PC-9 (cell line): ENCODE results near the gene TCF4. TPM values are rescaled to one million over a fixed set of nuclear protein-coding genes. Genes with fewer than 3 reads are reported as not detected.

ENCODE experiments used
- BruUV-seq: library from RNA; stranded (reverse); fragments of 400-500 nt; replicated peaks from 2 replicates; lab custom pipeline; 2021; lab: Mats Ljungman, UMichigan
- CTCF ChIA-PET: fragments of 300-600 bp; sonication (Branson Sonifier 250); formaldehyde crosslinking; loops from one replicate; lab custom pipeline; 2022; ENCODE audit warnings: antibody characterized with exemption; lab: Charles Lee
- POLR2A ChIA-PET: fragments of 300-600 bp; sonication (Branson Sonifier 250); formaldehyde crosslinking; loops from one replicate; lab custom pipeline; 2022; ENCODE audit warnings: antibody characterized with exemption; ENCODE audit not compliant: unreplicated experiment; lab: Charles Lee
- DNase-seq, 2 experiments: peaks; one replicate each; pipeline versions ENCODE4 v3.0.0 to v3.0.0-alpha.2; 2015 to 2022; ENCODE audit warnings: mixed read lengths in 1 of 2
- H2AFZ ChIP-seq: fragments of 200-600 bp; sonication (generic); 2 replicates; pipeline ENCODE4 v1.8.1; 2017; ENCODE audit warnings: antibody characterized with exemption
- H3F3A ChIP-seq: fragments of 200-600 bp; sonication (generic); 2 replicates; pipeline ENCODE4 v1.8.1; 2017; ENCODE audit warnings: antibody characterized with exemption, mild to moderate bottlenecking, low read depth; ENCODE audit not compliant: insufficient read depth
- H3K27ac ChIP-seq: fragments of 200-600 bp; sonication (generic); 2 replicates; pipeline ENCODE4 v1.6.1; 2016; ENCODE audit warnings: mixed run types
- H3K27me3 ChIP-seq: fragments of 200-600 bp; sonication (generic); 2 replicates; pipeline ENCODE4 v1.6.1; 2016; ENCODE audit warnings: low read depth, mixed run types; ENCODE audit not compliant: insufficient read depth
- H3K36me3 ChIP-seq: fragments of 200-600 bp; sonication (generic); 2 replicates; pipeline ENCODE4 v1.6.1; 2016; ENCODE audit warnings: low read depth, mixed run types
- H3K4me1 ChIP-seq: fragments of 200-600 bp; sonication (generic); replicated peaks from 2 replicates; pipeline ENCODE4 v1.6.1; 2016; ENCODE audit warnings: mixed run types; ENCODE audit not compliant: insufficient read depth
- H3K4me2 ChIP-seq: fragments of 200-600 bp; sonication (generic); 2 replicates; pipeline ENCODE4 v1.6.1; 2017; ENCODE audit warnings: mixed run types
- H3K4me3 ChIP-seq: fragments of 200-600 bp; sonication (generic); 2 replicates; pipeline ENCODE4 v1.6.1; 2016; ENCODE audit warnings: mixed run types
- H3K79me2 ChIP-seq: fragments of 200-600 bp; sonication (generic); 2 replicates; pipeline ENCODE4 v1.6.1; 2017; ENCODE audit warnings: low read depth, mixed run types
- H3K9me2 ChIP-seq: fragments of 200-600 bp; sonication (generic); 2 replicates; pipeline ENCODE4 v1.8.1; 2017; ENCODE audit warnings: mild to moderate bottlenecking; ENCODE audit not compliant: insufficient read depth
- H3K9me3 ChIP-seq: fragments of 200-600 bp; sonication (generic); 2 replicates; pipeline ENCODE4 v1.8.1; 2016; ENCODE audit warnings: low read depth; ENCODE audit not compliant: insufficient read depth
- H4K20me1 ChIP-seq: fragments of 200-600 bp; sonication (generic); 2 replicates; pipeline ENCODE4 v1.8.1; 2017; ENCODE audit not compliant: insufficient read depth
- EZH2 ChIP-seq: fragments of 200-600 bp; sonication (generic); IDR thresholded peaks from 2 replicates; pipeline ENCODE4 v1.8.0; 2017; ENCODE audit warnings: antibody characterized with exemption, low read depth
- intact Hi-C: fragments of 100-400 bp; cut with micrococcal nuclease; formaldehyde crosslinking; loops from one replicate; pipeline ENCODE4 v1.10.0; 2022; ENCODE audit not compliant: unreplicated experiment
- total RNA-seq: library from RNA; stranded (reverse); gene quantifications from 2 replicates; pipeline ENCODE4 v1.2.3, GENCODE V29; 2021
- TF ChIP-seq, protein P1 (sequence below): fragments of 200-600 bp; sonication (generic); conservative IDR thresholded peaks from 2 replicates; pipeline ENCODE4 v1.6.1; 2017; ENCODE audit warnings: mixed run types, antibody characterized with exemption, mild to moderate bottlenecking, moderate library complexity

TCF4 gene
- total RNA-seq, 1 experiment from 2014 or later, result 0.74 TPM

DNA sequence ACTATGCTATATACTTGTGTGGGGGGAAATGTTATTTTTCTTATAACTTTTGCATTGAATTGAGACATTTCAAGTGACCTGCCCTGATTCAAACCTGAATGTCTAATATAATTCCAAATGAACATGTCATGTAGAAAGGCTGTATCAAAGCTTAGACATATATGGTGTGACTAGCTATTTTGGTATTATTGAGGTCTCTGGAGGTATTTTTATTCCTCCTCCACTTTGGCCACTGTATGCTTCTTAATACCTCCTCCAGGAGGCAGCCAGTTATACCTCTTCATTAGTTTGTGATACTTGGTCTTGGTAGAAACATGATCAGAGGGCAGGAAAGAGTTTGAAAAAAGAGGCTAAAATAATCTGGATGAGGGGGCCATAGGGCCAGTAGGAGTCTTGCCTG is 217.1 kb downstream of the TCF4 start:
- Histone ChIP-seq H3K9me3 (no peaks in the 10 kb centered on the region), H3K36me3 (no peaks in the 10 kb centered on the region), H3K4me2 (no peak overlapping the region), H4K20me1 (no peaks in the 10 kb centered on the region), H3K9me2 (no peaks in the 10 kb centered on the region; the same call in 1 of the 2 replicates), H3K27ac (no peak overlapping the region), H2AFZ (no peak overlapping the region), H3K4me3 (no peak overlapping the region), H3F3A (no peaks in the 10 kb centered on the region), H3K4me1 (no peaks in the 10 kb centered on the region), H3K27me3 (no peaks in the 10 kb centered on the region), H3K79me2 (no peaks in the 10 kb centered on the region)
- ChIA-PET POLR2A (no interaction called here), CTCF (no interaction called here)
- intact Hi-C loops, result no loop called here
- TF ChIP-seq, protein P1, sequence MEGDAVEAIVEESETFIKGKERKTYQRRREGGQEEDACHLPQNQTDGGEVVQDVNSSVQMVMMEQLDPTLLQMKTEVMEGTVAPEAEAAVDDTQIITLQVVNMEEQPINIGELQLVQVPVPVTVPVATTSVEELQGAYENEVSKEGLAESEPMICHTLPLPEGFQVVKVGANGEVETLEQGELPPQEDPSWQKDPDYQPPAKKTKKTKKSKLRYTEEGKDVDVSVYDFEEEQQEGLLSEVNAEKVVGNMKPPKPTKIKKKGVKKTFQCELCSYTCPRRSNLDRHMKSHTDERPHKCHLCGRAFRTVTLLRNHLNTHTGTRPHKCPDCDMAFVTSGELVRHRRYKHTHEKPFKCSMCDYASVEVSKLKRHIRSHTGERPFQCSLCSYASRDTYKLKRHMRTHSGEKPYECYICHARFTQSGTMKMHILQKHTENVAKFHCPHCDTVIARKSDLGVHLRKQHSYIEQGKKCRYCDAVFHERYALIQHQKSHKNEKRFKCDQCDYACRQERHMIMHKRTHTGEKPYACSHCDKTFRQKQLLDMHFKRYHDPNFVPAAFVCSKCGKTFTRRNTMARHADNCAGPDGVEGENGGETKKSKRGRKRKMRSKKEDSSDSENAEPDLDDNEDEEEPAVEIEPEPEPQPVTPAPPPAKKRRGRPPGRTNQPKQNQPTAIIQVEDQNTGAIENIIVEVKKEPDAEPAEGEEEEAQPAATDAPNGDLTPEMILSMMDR, result no peak
- no peak for TF ChIP-seq EZH2
- no TSS peak for BruUV-seq
- no peak for DNase-seq

DNA sequence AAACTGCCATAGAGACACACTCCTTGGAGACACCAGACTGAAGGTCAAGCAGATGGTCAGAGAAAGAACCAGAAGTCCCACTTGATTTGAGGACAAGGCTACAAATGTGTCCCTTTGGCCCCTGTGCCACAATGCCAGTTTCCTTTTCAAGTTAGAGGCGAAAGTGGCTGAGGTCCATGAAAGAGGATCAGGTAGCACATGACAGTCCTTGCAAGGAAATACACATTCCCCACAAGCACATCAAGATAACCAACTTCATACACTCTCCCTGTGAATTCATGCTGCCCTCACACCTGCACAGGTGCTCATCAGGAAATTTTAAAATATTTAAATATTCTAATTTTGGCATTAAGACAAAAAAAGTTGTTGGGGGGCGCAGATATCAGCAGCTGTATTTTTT is 218.6 kb downstream of the TCF4 start:
- Histone ChIP-seq H4K20me1 (no peaks in the 10 kb centered on the region), H3K27ac (no peak overlapping the region), H2AFZ (no peak overlapping the region), H3K36me3 (no peaks in the 10 kb centered on the region), H3K4me1 (no peaks in the 10 kb centered on the region), H3F3A (no peaks in the 10 kb centered on the region), H3K4me2 (no peak overlapping the region), H3K9me3 (no peaks in the 10 kb centered on the region), H3K79me2 (no peaks in the 10 kb centered on the region), H3K9me2 (no peaks in the 10 kb centered on the region; the same call in 1 of the 2 replicates), H3K4me3 (no peak overlapping the region), H3K27me3 (no peaks in the 10 kb centered on the region)
- no peak for DNase-seq
- intact Hi-C loops, result no loop called here
- BruUV-seq, result no TSS peak
- CTCF ChIA-PET, result no interaction called here
- no peak for TF ChIP-seq EZH2
- TF ChIP-seq, protein P1, result no peak
- POLR2A ChIA-PET, result no interaction called here

DNA sequence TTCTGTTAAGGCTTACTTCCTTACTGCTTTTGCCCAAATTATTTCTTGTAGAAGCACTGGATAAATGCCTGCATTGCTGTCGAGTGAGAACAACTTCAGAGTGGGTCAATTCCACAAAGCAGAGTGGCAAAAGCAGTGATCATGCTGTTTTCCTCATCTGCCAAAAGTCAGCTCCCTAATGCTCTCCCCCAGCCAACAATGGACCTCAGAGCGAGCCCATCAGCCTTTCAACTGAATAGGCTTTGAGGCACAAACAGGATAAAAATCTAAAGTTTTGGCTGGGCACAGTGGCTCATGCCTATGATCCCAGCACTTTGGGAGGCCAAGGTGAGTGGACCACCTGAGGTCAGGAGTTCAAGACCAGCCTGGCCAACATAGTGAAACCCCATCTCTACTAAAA is 222.7 kb downstream of the TCF4 start:
- no peaks in the 10 kb centered on the region for H3K27me3 ChIP-seq
- H3F3A ChIP-seq, result no peaks in the 10 kb centered on the region
- BruUV-seq, result no TSS peak
- H4K20me1 ChIP-seq, result no peaks in the 10 kb centered on the region
- H3K9me3 ChIP-seq, result no peaks in the 10 kb centered on the region
- intact Hi-C loops, result no loop called here
- H3K4me1 ChIP-seq, result no peaks in the 10 kb centered on the region
- DNase-seq, result no peak
- no peak for TF ChIP-seq EZH2
- TF ChIP-seq, protein P1, result no peak
- CTCF ChIA-PET, result no interaction called here
- no peak overlapping the region for H3K4me2 ChIP-seq
- POLR2A ChIA-PET, result no interaction called here
- no peaks in the 10 kb centered on the region for H3K9me2 ChIP-seq
- H2AFZ ChIP-seq, result no peak overlapping the region
- H3K4me3 ChIP-seq, result no peak overlapping the region
- no peaks in the 10 kb centered on the region for H3K79me2 ChIP-seq
- H3K27ac ChIP-seq, result no peak overlapping the region
- no peaks in the 10 kb centered on the region for H3K36me3 ChIP-seq
